Colonic mucosa (tissue), 4 donors: ENCODE measurements around the gene MAP3K14. TPM values are rescaled to one million over a fixed set of nuclear protein-coding genes. Genes with fewer than 3 reads are reported as not detected.

ENCODE experiments used
- DNase-seq: peaks from one replicate; pipeline ENCODE4 v3.0.0-alpha.2; 2020
- H3K27ac ChIP-seq: fragments of 200-600 bp; one replicate; pipeline ENCODE4 v1.8.0; 2021
- H3K27me3 ChIP-seq: fragments of 200-600 bp; one replicate; pipeline ENCODE4 v1.8.0; 2021
- H3K36me3 ChIP-seq: fragments of 200-600 bp; one replicate; pipeline ENCODE4 v1.8.0; 2021
- H3K4me1 ChIP-seq: fragments of 200-600 bp; one replicate; pipeline ENCODE4 v1.8.0; 2021; ENCODE audit warnings: mild to moderate bottlenecking
- H3K4me3 ChIP-seq: fragments of 200-600 bp; one replicate; pipeline ENCODE4 v1.8.0; 2021
- H3K9ac ChIP-seq, 2 donors: one replicate each; pipeline ENCODE4 v1.7.0; 2013; ENCODE audit warnings: control low read depth in 2 of 2, low read depth in 2 of 2, low read length in 2 of 2
- H3K9me3 ChIP-seq: fragments of 200-600 bp; one replicate; pipeline ENCODE4 v1.8.0; 2021
- CTCF ChIP-seq: fragments of 200-600 bp; IDR thresholded peaks from one replicate; pipeline ENCODE4 v1.8.0; 2022; ENCODE audit warnings: antibody characterized with exemption, mild to moderate bottlenecking
- intact Hi-C: fragments of 100-400 bp; cut with DNase I; formaldehyde crosslinking; loops from one replicate; pipeline ENCODE4 v1.14.1; 2022
- total RNA-seq, 2 donors: library from RNA; stranded (reverse); fragmentation: NEBNext Ultra II Directional in 1 of 2; extraction: Animal tissue kit (Norgen Biotek cat#: 25700) in 1 of 2; gene quantifications; one replicate each; pipeline ENCODE4 v1.2.1, GENCODE V29; 2021
- donor health status: healthy.
- donor health status: DM: no; HTN: no; CAD: no.
- donor health status: DM: no; HTN: no; CAD: no.

MAP3K14 gene
- total RNA-seq, 2 donors from 2014 or later = 11.1 to 15.0 TPM

DNA sequence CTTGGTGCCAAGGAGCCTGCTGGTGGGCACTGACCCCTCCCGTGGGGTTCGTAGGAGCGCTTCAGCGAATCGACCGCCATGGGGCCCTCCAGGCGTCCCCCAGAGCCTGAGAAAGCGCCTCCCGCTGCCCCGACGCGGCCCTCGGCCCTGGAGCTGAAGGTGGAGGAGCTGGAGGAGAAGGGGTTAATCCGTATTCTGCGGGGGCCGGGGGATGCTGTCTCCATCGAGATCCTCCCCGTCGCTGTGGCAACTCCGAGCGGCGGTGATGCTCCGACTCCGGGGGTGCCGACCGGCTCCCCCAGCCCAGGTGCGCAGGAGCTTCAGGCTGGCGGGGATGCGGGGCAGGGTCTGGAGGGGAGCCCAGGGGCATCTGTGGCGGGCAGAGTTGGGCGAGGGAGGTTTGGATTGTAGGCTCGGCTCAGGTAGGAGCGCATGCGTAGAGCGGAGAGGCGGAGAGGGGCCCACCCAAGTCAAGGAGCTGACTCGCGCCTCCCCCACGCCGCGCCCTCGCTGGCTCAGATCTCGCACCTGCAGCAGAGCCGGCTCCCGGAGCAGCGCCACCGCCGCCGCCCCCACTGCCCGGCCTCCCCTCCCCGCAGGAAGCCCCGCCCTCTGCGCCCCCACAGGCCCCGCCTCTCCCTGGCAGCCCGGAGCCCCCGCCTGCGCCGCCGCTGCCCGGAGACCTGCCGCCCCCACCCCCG, 75.3 kb downstream of the MAP3K14 start:
- intact Hi-C loops = no loop called here
- Histone ChIP-seq H3K27ac (no peak overlapping the region), H3K4me3 (peak overlapping the region; percentile 4), H3K36me3 (no peaks in the 10 kb centered on the region), H3K4me1 (peaks cover 2% of the 10 kb centered on the region), H3K9ac (no peak overlapping the region), H3K9me3 (no peaks in the 10 kb centered on the region), H3K27me3 (peaks cover 10% of the 10 kb centered on the region)
- peak; percentile 62 for DNase-seq
- TF ChIP-seq CTCF = no peak

DNA sequence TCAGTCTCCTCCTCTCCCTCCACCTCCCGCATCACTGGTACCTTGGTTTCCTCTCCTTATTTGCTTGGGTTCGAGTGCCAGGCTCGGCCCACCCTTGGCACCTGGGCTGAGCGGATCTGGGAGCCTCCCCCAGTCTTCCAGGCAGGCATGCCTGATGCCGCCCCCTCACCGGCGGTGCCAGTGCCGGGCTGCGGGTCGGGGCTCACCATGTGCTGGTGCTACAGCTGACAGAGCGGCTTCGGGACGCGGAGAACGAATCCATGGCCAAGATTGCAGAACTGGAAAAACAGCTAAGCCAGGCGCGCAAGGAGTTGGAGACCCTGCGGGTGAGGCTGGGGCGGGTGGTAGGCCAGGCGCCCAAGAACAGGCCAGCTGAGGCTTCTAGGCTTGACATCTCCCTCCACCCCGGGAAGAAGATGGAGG, 75.9 kb downstream of the MAP3K14 start:
- H3K27ac ChIP-seq = no peak overlapping the region
- H3K9me3 ChIP-seq = no peaks in the 10 kb centered on the region
- intact Hi-C loops = no loop called here
- H3K4me3 ChIP-seq = no peak overlapping the region
- no peak for TF ChIP-seq CTCF
- no peak for DNase-seq
- H3K9ac ChIP-seq = no peak overlapping the region
- no peaks in the 10 kb centered on the region for H3K4me1 ChIP-seq
- H3K27me3 ChIP-seq = peaks cover 10% of the 10 kb centered on the region
- H3K36me3 ChIP-seq = no peaks in the 10 kb centered on the region

DNA sequence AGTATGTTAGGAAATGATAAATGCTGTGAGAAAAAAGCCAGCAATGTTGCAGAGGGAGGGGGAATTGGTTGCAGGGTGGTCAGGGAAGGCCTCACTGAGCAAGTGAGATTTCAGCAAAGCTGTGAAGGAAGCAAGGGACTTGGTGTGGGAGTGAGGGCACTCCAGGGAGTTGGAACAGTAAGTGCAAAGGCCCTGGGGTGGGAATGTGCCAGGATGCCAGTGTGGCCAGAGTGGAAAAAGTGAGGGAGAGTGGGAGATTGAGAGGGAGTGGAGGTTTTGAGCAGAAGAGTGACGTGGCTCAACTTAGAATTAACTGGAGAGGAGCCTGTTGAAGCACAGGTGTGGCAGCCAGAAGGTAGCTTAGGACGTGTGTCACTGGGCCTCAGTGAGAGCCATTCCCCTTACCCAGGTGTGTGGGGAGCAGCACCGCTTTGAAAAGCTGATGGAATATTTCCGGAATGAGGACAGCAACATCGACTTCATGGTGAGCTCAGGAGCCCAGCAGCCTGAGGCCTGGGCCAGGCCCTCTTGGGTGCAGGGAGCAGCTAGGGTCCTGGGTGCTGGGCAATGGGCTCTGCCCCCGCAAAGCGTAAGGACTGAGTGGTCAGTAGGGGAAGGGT, 78.6 kb downstream of the MAP3K14 start:
- intact Hi-C loops = no loop called here
- TF ChIP-seq CTCF = no peak
- Histone ChIP-seq H3K4me1 (no peaks in the 10 kb centered on the region), H3K4me3 (no peak overlapping the region), H3K9me3 (no peaks in the 10 kb centered on the region), H3K36me3 (no peaks in the 10 kb centered on the region), H3K9ac (no peak overlapping the region), H3K27ac (no peak overlapping the region), H3K27me3 (peaks cover 10% of the 10 kb centered on the region)
- no peak for DNase-seq

GRCh38 chr17:45237686-45238085, 79.1 kb downstream of the MAP3K14 start:
- Histone ChIP-seq H3K4me3 (no peak overlapping the region), H3K9ac (no peak overlapping the region), H3K36me3 (no peaks in the 10 kb centered on the region), H3K9me3 (no peaks in the 10 kb centered on the region), H3K4me1 (no peaks in the 10 kb centered on the region), H3K27me3 (peaks cover 10% of the 10 kb centered on the region), H3K27ac (no peak overlapping the region)
- intact Hi-C loops = no loop called here
- DNase-seq = no peak
- TF ChIP-seq CTCF = no peak

DNA sequence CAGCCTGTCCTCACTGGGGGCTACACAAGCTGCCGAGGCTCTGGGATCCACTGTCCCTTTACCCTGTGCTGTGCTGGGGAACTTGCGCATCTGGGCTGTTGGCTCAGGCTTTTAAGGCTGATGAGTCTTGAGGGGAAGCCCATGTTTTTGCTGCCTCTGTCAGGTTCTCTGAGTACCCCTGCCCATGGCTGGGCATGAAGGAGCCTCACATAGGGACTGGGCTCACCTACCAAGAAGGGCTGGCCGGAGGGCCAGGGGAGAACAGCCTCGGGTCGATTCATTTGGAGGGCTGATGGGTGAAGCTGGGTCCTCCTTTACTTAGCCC, 80.6 kb downstream of the MAP3K14 start:
- no peak overlapping the region for H3K27ac ChIP-seq
- peaks cover 7% of the 10 kb centered on the region for H3K27me3 ChIP-seq
- H3K4me3 ChIP-seq = no peak overlapping the region
- no peaks in the 10 kb centered on the region for H3K9me3 ChIP-seq
- intact Hi-C loops = no loop called here
- no peak overlapping the region for H3K9ac ChIP-seq
- no peak for TF ChIP-seq CTCF
- no peaks in the 10 kb centered on the region for H3K4me1 ChIP-seq
- DNase-seq = no peak
- no peaks in the 10 kb centered on the region for H3K36me3 ChIP-seq
